IgD-negative memory B cell (primary cell): ENCODE data around the gene PER1. TPM values are rescaled to one million over a fixed set of nuclear protein-coding genes. Genes with fewer than 3 reads are reported as not detected.
A peak's percentile ranks its signal among the peaks of the same experiment; 100 is the strongest.

Source experiments
- H3K27ac Mint-ChIP-seq, 3 donors: one replicate each; pipeline ENCODE4 v1.8.0; 2020 to 2022; ENCODE audit warnings: mild to moderate bottlenecking in 3 of 3, mixed read lengths in 3 of 3, moderate library complexity in 1 of 3
- H3K27me3 Mint-ChIP-seq: one replicate; pipeline ENCODE4 v1.8.0; 2021; ENCODE audit warnings: mixed read lengths
- H3K36me3 Mint-ChIP-seq: one replicate; pipeline ENCODE4 v1.8.0; 2020; ENCODE audit warnings: mild to moderate bottlenecking, mixed read lengths
- H3K4me1 Mint-ChIP-seq, 3 donors: one replicate each; pipeline ENCODE4 v1.8.0; 2020 to 2022; ENCODE audit warnings: mixed read lengths in 3 of 3, mild to moderate bottlenecking in 1 of 3
- H3K4me3 Mint-ChIP-seq, 4 donors: one replicate each; pipeline ENCODE4 v1.8.0; 2020 to 2022; ENCODE audit warnings: mild to moderate bottlenecking in 4 of 4, mixed read lengths in 4 of 4, moderate library complexity in 3 of 4
- H3K9me3 Mint-ChIP-seq, 3 donors: one replicate each; pipeline ENCODE4 v1.8.0; 2020 to 2021; ENCODE audit warnings: mixed read lengths in 3 of 3, mild to moderate bottlenecking in 1 of 3
- polyA plus RNA-seq: library from polyadenylated mRNA; unstranded; fragments of 300-500 nt; fragmentation: Illumina TruSeq; gene quantifications from one replicate; pipeline ENCODE4 v1.2.3, GENCODE V29; 2021

PER1 gene
- polyA plus RNA-seq, 1 donor from 2014 or later, result 12.6 TPM

DNA sequence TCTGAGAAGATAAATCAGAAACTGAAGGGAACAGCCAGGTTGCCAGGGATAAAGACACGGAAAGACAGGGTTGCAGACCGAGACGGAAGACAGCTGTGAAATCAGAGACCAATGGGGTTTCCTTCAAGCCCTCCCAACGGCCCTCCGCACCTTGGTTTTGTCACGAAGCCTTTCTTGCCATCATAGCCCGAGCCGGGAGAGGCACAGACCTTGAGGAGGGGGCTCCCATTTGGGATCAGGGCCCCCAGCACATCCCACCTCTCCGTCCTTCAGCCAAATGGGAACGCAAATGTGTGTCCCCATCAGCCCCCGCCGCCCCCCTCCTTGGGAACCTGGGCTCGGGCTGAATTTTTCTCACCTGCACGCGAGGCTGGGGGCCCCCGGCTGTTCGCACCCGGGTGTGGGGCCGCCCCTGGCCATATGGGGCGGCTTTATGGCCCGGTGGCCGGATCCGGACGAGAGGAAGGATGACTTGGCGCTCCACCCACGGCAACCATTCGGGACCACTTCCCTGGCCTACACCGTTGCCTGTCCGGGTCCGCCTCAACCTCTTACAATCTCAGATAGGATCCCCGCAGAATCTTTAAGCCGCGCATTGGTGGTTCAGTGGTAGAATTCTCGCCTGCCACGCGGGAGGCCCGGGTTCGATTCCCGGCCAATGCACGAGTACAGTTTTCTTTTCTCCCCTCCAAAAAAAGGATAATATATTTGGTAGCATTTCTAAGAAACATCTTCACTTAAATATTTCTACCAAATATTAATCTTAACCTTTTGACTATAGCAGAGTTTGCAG, 26.9 kb downstream of the PER1 start:
- Mint-ChIP-seq H3K4me3 (peak overlapping the region; percentile 92 to 98 (median 94)), H3K27ac (peak overlapping the region; percentile 89 to 99 (median 97)), H3K4me1 (peaks cover 34 to 38% (median 38%) of the 10 kb centered on the region in 3 donors), H3K36me3 (no peaks in the 10 kb centered on the region), H3K27me3 (peaks cover 39% of the 10 kb centered on the region), H3K9me3 (no peaks in the 10 kb centered on the region)

DNA sequence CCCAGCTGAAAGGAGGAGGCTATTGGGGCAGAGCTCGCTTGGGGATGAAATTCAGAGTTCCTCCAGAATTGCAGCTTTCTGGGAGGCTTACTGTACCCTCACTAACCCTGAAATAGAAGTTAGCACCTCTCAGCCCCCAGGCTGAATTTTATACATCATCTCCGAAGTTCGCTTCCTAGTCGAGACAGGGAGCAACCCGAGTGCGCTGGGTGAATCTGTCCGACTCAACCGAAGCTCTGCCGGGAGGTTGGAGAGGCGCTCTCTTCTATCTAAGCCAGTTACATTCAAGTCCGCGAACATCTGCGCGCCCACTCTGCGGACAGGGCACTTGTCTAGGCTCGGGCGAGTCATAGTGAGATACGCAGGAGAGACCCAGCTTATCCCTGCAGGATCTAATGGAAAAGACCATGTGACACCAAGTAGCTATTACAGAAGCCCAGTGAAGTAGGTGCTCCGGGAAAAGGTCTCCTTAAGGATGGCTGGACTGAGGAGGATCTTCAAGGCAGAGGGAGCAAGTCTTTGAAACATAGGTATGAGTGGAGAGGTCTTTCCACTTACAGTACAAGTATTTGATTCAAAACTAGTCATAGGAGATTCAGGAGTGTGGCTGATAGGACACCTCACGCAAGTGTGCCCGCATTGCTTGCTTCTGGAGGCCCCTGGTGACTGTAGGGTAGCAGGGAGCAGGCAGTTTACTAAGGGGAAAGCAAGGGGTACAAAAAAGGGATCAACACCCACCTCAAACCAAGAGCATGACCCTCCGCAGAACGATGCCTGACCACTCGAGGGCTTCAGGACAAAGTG, 27.7 kb downstream of the PER1 start:
- Mint-ChIP-seq H3K9me3 (peaks cover 0 to under 1% (median 0%) of the 10 kb centered on the region in 3 donors), H3K36me3 (no peaks in the 10 kb centered on the region), H3K4me3 (peak overlapping the region; percentile 92 to 98 (median 93)), H3K27ac (peak overlapping the region; percentile 89 to 99 (median 97)), H3K4me1 (peaks cover 40 to 46% (median 45%) of the 10 kb centered on the region in 3 donors), H3K27me3 (peaks cover 38% of the 10 kb centered on the region)

DNA sequence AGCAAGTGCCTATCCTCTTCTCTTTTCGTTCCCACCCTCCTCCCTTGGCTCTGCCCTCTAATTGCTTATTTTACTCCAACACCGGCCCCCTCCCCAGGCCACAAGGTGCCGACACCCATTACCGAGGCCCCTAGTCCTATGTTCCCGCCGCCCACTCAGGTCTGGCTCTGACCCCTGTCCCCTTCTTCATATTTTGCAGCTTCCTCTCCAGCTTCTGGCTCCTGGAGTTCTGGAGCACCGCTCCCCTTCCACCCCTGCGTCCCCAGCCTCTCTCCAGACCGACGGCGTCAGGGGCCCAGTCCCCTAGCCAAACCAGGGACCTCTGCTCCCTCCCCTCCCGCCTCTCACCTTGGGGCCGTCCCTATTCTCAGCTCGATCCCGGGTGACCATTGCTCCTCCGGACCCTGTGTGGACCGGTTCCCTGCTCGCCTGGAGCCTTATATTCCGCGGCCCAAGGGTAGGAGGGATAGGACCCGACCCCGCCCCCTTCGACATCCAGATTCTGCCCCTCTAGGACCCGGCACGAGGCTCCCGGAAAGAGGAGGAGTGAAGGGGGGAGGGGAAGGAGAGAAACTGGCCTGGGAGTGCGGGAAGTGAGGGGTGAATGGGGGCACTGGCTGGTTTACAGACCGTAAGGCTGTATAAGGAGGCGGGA, 28.4 kb downstream of the PER1 start, which contains the start of gene HES7:
TSS of gene HES7 (minus strand) at position 412 of the 655 bp plus-strand sequence. CDS start at position 390, 22 bp downstream.
- peaks cover 0 to 5% (median 0%) of the 10 kb centered on the region in 3 donors for H3K9me3 Mint-ChIP-seq

DNA sequence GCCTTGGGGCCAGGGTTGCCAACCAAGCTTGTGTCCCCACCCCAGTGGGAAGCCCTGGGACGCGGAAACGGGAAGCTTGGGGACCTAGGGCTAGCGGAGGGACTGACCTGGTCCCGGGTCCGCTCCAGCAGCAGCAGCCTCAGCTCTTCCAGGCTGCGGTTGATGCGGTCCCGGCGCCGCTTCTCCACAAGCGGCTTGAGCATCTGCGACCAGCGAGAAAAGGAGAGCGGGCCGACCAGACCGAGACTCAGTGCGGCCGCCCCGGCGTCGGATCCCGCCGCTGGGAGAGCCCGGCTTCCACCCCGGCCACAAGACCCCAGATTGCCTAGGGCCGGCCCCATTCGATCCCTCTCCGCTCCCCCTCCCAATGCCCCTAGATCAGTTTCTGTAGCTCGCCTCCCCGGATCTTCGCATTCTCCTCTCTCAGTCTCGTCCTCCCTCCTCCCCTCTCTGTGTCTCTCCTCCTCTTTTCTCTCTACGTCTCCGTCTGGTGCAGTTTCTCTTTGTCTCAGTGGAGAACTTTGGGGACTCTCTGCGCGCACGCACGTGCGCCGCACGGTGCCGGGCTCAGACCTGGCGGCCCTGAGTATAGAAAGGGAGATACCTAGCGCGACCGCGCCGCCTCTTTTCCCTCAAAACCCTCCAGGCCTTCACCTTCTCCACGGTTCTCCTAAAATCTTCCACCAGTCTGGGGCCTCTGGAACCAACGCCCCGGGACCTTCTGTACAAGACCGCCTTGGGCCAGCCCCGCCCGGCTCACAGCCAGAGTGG, 29.1 kb downstream of the PER1 start:
- Mint-ChIP-seq H3K4me3 (peak overlapping the region; percentile 92 to 98 (median 93)), H3K4me1 (peaks cover 51 to 57% (median 54%) of the 10 kb centered on the region in 3 donors), H3K36me3 (peaks cover 2% of the 10 kb centered on the region), H3K27me3 (peaks cover 43% of the 10 kb centered on the region), H3K9me3 (peaks cover 0 to 5% (median 0%) of the 10 kb centered on the region in 3 donors), H3K27ac (peak overlapping the region; percentile 29 to 90 (median 89))

More for the DNA sequence above, 28.4 kb downstream of the PER1 start, which contains the start of gene HES7:
- H3K4me3 Mint-ChIP-seq, result peak within 1 kb of the TSS; percentile 92 to 98 (median 93)
- H3K4me1 Mint-ChIP-seq, result peaks cover 45 to 53% (median 48%) of the 10 kb centered on the region in 3 donors
- peaks cover 1% of the 10 kb centered on the region for H3K36me3 Mint-ChIP-seq
- peaks cover 40% of the 10 kb centered on the region for H3K27me3 Mint-ChIP-seq
- peak within 1 kb of the TSS; percentile 89 to 99 (median 97) for H3K27ac Mint-ChIP-seq

DNA sequence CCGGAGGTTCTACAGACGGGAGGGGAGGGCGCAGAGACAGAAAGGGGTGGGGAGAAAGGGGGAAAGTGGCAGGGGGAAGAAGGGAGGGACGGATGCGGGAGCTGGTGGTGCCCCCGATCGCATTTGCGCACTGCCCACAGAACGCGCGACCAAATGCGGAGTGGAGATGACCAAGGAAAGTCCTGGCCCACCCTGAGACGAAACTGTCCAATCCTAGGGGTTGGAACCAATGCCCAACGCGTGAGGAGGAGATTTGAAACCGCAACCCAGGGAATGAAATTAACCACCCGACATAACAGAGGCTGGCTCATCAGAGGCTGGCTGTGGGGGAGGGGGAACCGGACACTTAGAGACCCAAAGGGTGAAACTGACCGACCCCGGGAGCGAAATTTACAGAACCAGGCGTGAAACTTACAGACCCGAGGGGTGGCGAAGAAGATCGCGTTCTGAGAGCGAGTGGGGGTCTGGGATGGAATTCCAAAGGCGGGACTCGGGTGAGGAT, 29.7 kb downstream of the PER1 start:
- H3K9me3 Mint-ChIP-seq, result peaks cover 0 to 5% (median 0%) of the 10 kb centered on the region in 3 donors
- peaks cover 2% of the 10 kb centered on the region for H3K36me3 Mint-ChIP-seq
- peaks cover 46% of the 10 kb centered on the region for H3K27me3 Mint-ChIP-seq
- peaks cover 54 to 59% (median 57%) of the 10 kb centered on the region in 3 donors for H3K4me1 Mint-ChIP-seq
- H3K4me3 Mint-ChIP-seq, result peak overlapping the region; percentile 92 to 98 (median 93)
- H3K27ac Mint-ChIP-seq, result peak overlapping the region in 2 of 3 donors; percentile 73 to 89

DNA sequence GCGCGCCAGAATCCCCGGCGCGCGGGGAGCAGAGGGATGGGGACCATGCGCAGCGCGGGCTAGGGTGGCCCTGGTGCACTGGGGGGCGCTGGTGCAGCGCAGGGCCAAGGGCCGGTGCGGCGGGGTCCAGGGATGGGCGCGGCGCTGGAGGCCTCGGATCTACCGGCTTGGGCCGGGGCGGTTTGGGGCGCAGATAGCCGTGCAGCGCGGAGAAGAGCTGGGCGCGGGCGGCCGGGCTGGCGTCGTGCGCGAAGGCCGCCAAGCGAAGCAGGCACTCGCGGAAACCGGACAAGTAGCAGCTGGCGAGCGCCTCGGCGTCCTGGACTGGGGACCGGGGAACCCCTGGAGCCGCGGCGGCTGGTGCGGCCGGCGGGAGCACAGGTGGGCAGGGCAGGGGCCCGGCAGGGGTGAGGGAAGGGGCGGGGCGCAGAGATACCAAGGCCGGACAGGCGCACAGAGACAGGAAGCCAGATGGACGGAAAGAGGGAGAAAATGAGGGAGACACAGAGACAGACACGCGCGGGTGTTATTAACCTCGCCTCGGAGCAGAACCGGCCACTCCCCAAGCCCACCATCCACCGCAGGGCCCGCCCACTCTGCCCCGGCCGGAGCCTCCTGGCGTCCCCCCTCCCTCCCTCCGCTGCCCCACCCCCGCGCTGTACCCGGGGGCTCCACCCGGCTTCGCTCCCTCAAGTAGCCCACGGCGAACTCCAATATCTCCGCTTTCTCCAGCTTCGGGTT, 30.4 kb downstream of the PER1 start:
- Mint-ChIP-seq H3K4me3 (peak overlapping the region; percentile 92 to 98 (median 93)), H3K27ac (peak overlapping the region in 1 of 3 donors; percentile 100), H3K4me1 (peaks cover 49 to 56% (median 52%) of the 10 kb centered on the region in 3 donors), H3K9me3 (peaks cover 0 to 5% (median 0%) of the 10 kb centered on the region in 3 donors), H3K36me3 (peaks cover 2% of the 10 kb centered on the region), H3K27me3 (peaks cover 41% of the 10 kb centered on the region)

DNA sequence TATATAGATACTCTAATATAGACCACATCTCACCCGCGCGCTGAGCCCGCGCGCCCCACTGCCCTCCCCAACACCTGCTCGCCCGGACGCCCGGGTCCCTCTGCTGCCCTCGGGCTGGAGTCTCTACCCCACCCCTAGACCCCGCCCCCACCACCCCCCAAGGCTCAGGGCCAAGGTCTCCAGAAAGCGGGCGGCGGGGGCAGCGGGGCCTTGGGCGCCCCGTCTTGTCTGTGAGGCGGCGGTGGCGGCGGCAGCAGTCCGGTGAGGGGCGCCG, 30.9 kb downstream of the PER1 start:
- Mint-ChIP-seq H3K27me3 (peaks cover 43% of the 10 kb centered on the region), H3K9me3 (peaks cover 0 to 5% (median 0%) of the 10 kb centered on the region in 3 donors), H3K27ac (peak overlapping the region in 2 of 3 donors; percentile 100), H3K36me3 (peaks cover 2% of the 10 kb centered on the region), H3K4me1 (peaks cover 46 to 53% (median 48%) of the 10 kb centered on the region in 3 donors), H3K4me3 (peak overlapping the region; percentile 92 to 100 (median 98))

DNA sequence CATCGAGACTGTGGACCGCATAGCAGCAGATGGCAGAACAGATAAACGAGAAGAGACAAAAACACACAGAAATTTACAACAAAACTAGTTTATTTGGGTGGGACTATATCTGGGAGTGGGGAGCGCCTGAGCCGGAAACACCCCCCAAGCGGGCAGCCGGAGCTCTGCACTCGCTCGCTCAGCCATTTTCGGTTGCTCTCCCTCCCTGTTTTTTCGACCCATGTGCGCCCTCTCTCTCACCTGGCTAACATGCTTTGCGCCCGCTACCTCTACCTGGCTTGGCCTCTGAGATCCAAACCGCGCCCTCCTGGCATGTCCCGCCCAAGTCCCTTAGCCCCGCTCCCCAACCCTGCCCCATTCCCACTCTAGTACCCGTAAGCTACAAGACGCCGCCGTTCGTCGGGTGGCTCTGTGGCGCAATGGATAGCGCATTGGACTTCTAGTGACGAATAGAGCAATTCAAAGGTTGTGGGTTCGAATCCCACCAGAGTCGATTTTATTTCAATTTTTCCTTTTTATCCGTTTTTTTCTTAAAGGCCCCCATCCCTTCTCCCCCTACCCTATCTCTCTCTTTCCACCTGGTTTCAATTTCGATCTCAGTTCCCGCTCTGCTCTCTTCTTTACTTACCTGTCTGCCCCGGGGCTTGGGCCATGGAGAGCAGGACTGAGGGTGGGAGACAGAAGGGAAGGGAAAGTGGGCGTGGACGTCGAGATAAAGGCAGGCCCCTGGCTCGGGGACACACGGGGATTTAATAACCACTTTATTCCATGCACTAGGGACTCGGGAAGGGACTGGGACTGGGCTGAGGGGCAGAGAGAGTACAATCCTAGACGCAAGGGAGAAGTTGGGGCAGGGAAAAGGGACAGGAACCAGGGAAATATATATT, 31.4 kb downstream of the PER1 start:
- peaks cover 0 to 5% (median 0%) of the 10 kb centered on the region in 3 donors for H3K9me3 Mint-ChIP-seq
- H3K4me3 Mint-ChIP-seq, result peak overlapping the region; percentile 87 to 100 (median 98)
- peaks cover 46% of the 10 kb centered on the region for H3K27me3 Mint-ChIP-seq

DNA sequence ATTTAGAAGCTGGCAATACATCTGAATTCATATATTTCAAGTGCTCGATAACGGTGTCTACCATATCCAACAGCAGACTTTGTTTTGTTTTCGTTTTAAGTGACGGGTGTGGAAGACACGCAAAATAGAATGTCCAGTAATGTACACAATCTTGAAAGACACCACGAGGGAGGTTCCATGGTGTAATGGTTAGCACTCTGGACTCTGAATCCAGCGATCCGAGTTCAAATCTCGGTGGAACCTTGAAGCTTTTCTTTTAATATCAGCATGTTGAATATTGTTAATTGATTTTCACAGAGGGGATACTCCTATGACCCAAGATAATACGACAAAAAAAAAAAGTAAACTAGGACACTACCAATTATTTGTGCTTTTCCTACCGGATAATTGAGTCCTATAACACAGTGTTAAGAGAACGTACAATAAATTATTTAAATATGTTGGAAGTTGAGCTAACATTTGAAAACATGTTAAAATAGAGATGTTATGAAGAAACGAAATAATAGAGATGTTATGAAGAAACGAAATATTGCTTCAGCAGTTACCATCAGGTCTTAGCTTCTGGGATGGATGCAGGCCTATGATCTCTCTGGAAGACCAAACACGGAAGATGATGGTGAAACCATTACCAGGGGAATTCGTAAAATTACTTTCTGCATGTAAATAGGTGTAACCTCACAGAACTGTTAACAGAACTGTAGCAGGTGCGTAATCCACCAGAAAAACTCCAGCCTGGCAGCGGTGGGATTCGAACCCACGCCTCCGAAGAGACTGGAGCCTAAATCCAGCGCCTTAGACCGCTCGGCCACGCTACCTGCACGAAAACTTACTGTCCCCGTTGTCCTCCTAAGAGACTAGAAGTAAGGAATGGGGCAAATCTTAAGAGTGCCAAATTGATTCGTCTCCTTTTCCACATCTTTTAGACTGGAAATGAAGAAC, 32.4 kb downstream of the PER1 start:
- Mint-ChIP-seq H3K4me1 (peaks cover 40 to 47% (median 44%) of the 10 kb centered on the region in 3 donors), H3K4me3 (peak overlapping the region; percentile 87 to 100 (median 98)), H3K27ac (peak overlapping the region; percentile 100), H3K9me3 (peaks cover 0 to 5% (median 0%) of the 10 kb centered on the region in 3 donors), H3K27me3 (peaks cover 52% of the 10 kb centered on the region), H3K36me3 (peaks cover 2% of the 10 kb centered on the region)

More for the DNA sequence above, 31.4 kb downstream of the PER1 start:
- H3K36me3 Mint-ChIP-seq, result peaks cover 2% of the 10 kb centered on the region
- peaks cover 46 to 51% (median 47%) of the 10 kb centered on the region in 3 donors for H3K4me1 Mint-ChIP-seq
- H3K27ac Mint-ChIP-seq, result peak overlapping the region; percentile 100

DNA sequence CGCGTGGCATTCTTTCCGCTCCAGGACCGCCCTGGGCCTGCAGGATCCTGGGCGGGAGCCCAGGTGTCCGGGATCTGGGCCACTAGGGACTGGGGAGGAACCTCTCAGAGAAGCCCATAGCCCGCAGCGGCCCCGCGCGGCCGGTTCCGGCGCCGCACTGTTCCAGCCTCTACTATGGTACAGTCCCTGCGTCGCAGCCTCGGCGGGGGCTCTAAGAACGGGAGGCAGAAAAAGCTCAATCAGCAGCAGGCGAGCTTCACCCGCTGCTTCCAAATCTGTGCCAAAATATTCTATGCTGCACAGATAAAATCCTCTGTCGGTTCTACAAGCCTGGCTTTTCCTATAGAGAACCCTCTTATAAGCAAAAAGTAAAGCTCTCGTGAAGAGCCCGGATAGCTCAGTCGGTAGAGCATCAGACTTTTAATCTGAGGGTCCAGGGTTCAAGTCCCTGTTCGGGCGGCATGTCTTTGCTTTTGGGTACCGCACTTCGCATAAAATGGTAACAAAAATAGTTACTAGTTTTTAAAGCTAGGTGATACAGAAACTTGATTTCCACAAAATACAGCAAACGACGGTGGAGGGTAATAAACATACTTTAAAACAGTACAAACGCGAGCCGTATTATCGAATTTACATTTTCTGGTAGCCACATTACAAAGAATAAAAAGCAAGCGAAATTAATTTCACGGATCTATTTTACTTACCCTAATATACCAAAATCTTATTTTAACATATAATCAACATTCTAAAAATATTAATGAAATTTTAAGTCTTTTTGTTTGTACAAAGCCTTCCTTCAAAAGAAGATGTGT, 33.2 kb downstream of the PER1 start:
- H3K4me1 Mint-ChIP-seq, result peaks cover 34 to 41% (median 35%) of the 10 kb centered on the region in 3 donors
- H3K36me3 Mint-ChIP-seq, result peaks cover 2% of the 10 kb centered on the region
- peak overlapping the region; percentile 100 for H3K27ac Mint-ChIP-seq
- peaks cover 0 to 5% (median 0%) of the 10 kb centered on the region in 3 donors for H3K9me3 Mint-ChIP-seq
- peaks cover 48% of the 10 kb centered on the region for H3K27me3 Mint-ChIP-seq
- peak overlapping the region; percentile 87 to 100 (median 98) for H3K4me3 Mint-ChIP-seq
